Nephron (organoid): ENCODE data around the gene COA8.
A peak's percentile ranks its signal among the peaks of the same experiment; 100 is the strongest.

Source experiments
- H3K27ac Mint-ChIP-seq, 3 experiments: 2 replicates each; pipeline ENCODE4 v1.8.0; 2020; ENCODE audit warnings: mixed read lengths in 3 of 3, mild to moderate bottlenecking in 2 of 3, moderate library complexity in 1 of 3
- H3K27me3 Mint-ChIP-seq: 2 replicates; pipeline ENCODE4 v1.8.0; 2021; ENCODE audit warnings: low read depth, mild to moderate bottlenecking, moderate library complexity, mixed read lengths
- H3K36me3 Mint-ChIP-seq: 2 replicates; pipeline ENCODE4 v1.8.0; 2020; ENCODE audit warnings: low read depth, mixed read lengths
- H3K4me1 Mint-ChIP-seq: 2 replicates; pipeline ENCODE4 v1.8.0; 2020; ENCODE audit warnings: mixed read lengths
- H3K4me3 Mint-ChIP-seq, 3 experiments: 2 replicates each; pipeline ENCODE4 v1.8.0; 2020; ENCODE audit warnings: mild to moderate bottlenecking in 3 of 3, mixed read lengths in 3 of 3, moderate library complexity in 2 of 3
- H3K9me3 Mint-ChIP-seq: 2 replicates; pipeline ENCODE4 v1.8.0; 2020; ENCODE audit warnings: mixed read lengths
- TF ChIP-seq, protein P1 (sequence below), 3 experiments: fragments of 200-600 bp; sonication (generic); IDR thresholded peaks; one replicate each; pipeline ENCODE4 v1.5.0; 2021; ENCODE audit warnings: antibody characterized with exemption in 3 of 3; ENCODE audit not compliant: unreplicated experiment in 3 of 3

The COA8 gene

DNA sequence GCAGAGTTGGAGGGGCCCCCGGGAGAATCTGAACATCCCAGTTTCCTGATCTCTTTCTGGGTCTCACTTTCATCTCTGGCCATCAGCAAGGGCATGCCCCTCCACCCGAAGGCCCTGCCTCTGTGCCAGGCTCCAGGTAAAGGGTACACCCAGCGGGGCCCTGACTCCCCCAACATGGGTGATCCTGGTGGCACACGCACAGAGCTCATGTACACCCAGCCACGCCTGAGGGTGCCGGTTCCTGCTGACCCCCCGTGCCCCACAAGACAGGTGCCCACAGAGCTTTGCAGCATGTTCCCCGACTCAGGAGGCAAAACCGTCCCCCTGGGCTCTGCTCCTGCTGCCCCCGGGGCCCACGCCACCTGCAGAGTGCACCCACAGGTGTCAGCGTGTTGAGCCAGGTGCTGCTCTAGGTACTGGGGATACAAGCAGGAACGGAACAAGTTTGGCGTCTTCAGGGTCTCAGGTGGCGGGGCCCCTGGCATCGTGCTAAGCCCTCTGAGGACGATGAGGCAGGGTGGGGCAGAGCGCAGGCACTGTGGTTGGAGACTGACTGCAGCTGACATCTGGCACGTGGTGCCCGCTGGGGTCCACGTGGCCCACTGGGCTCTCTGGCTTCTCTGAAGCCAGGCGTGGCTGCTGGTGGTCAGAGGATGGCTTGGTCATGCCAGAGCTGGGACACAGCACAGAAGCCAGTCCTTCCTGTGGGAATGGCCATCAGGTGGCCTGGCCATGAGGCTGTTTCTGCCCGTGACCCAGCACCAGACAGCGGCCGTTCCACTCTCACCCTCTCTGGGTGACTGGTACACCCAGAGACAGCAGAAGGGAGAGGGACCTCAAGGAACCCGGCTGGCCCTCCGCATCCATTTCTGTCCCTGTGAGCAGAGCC is 14.1 kb upstream of the COA8 start:
- no peak overlapping the region for H3K27ac Mint-ChIP-seq
- H3K4me3 Mint-ChIP-seq, result no peak overlapping the region
- H3K27me3 Mint-ChIP-seq, result no peaks in the 10 kb centered on the region
- TF ChIP-seq, protein P1, sequence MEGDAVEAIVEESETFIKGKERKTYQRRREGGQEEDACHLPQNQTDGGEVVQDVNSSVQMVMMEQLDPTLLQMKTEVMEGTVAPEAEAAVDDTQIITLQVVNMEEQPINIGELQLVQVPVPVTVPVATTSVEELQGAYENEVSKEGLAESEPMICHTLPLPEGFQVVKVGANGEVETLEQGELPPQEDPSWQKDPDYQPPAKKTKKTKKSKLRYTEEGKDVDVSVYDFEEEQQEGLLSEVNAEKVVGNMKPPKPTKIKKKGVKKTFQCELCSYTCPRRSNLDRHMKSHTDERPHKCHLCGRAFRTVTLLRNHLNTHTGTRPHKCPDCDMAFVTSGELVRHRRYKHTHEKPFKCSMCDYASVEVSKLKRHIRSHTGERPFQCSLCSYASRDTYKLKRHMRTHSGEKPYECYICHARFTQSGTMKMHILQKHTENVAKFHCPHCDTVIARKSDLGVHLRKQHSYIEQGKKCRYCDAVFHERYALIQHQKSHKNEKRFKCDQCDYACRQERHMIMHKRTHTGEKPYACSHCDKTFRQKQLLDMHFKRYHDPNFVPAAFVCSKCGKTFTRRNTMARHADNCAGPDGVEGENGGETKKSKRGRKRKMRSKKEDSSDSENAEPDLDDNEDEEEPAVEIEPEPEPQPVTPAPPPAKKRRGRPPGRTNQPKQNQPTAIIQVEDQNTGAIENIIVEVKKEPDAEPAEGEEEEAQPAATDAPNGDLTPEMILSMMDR (IDR thresholded peaks at IDR 0.05; ENCODE audit: unreplicated experiment in 3 of 3), result no peak
- no peaks in the 10 kb centered on the region for H3K9me3 Mint-ChIP-seq
- peaks cover 22% of the 10 kb centered on the region for H3K4me1 Mint-ChIP-seq
- H3K36me3 Mint-ChIP-seq, result no peaks in the 10 kb centered on the region

DNA sequence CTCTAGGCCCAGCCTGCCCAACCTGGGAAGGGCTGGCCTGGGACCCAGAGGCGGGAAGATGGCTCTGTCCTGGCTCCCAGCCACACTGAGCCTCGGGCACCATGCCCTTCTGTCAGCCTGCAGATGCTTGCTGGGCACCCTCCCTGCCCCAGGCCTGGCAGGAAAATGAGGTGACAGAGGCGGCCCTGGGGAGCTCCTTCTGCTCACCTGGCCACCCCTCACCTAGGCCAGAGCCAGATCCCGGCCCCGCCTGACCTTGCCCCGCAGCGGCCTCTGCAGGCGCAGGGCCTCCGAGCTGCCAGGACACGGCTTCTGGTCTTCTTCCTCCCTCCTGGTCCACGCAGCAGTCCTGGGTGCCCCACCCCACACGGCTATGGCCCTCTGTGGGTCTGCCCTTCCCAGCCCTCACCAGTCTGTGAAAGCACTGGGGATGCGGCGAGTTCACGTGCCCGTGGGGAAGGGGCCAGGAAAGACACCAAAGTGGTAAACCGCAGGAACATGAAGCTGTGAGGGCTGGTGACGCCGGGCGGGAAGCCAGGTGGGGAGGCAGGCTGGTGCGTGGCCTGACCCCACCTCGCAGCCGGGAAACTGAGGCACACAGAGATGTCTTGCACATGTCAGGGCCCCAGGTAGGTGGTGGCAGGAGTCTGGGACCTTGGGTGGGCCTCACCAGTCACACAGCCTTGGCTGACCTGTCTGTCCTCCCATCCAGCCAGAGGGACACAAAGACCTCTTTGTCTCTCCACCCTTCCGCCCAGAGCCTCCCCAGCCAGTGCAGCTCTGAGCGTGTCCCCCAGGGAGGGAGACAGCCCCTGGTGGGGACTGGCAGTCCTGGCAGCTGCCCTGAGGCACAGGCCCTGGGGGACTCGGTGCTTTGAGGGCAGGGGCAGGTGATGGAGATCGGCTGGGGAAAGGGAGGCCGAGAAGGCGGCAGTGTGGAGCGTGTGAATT is 13.1 kb upstream of the COA8 start:
- no peak overlapping the region for H3K4me3 Mint-ChIP-seq
- no peaks in the 10 kb centered on the region for H3K9me3 Mint-ChIP-seq
- H3K4me1 Mint-ChIP-seq, result peaks cover 19% of the 10 kb centered on the region
- H3K27ac Mint-ChIP-seq, result peak overlapping the region in 2 of 3 experiments; percentile 46 to 76
- peaks cover 3% of the 10 kb centered on the region for H3K27me3 Mint-ChIP-seq
- TF ChIP-seq, protein P1 (IDR thresholded peaks at IDR 0.05; ENCODE audit: unreplicated experiment in 3 of 3), result no peak
- H3K36me3 Mint-ChIP-seq, result no peaks in the 10 kb centered on the region

DNA sequence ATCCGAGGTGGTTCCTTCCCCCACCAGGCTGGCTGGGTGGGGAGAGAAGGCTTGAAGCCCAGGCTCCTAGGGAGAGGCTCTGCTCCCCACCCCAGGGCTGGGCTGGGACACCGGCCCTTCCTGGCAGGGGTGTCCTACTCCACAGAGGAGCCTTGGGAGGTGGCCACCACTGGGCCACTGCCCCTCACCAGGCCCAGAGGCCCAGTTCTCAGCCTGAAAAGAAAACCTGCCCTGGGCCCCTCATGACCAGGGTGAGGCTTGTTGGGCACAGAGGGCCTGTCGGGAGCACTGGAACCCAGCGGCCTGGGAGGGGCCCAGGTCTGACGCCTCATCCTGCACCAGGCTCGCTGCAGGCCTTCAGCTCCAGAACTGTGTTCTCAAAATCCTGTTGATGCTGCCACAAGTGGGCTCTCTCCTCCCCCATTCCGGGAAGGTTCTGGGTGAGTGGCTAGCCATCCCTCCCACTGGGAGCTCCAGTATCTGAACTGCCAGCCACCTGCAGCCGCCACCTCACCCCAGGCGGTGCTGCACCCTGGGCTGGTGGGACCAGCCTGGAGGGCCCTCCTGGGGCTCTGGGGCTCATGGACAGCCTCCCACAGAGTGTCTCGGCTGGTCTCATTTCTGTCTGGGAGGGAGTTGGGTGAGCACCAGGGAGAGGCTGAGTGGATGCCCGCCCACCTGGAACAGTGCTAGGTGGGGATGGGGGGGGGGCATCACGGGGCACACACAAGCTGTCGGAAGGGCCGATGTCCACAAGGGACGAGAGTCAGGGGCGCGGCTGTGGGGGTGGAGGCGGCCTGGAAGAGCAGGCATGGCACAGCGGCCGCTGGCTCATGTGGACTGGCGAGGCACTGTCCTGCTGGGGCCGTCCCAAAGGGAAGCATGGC is 12.1 kb upstream of the COA8 start:
- TF ChIP-seq, protein P1 (IDR thresholded peaks at IDR 0.05; ENCODE audit: unreplicated experiment in 3 of 3), result no peak
- Mint-ChIP-seq H3K27me3 (peaks cover 3% of the 10 kb centered on the region), H3K36me3 (no peaks in the 10 kb centered on the region), H3K27ac (peak overlapping the region in 2 of 3 experiments; percentile 46 to 76), H3K4me3 (no peak overlapping the region), H3K9me3 (no peaks in the 10 kb centered on the region), H3K4me1 (peaks cover 28% of the 10 kb centered on the region)

DNA sequence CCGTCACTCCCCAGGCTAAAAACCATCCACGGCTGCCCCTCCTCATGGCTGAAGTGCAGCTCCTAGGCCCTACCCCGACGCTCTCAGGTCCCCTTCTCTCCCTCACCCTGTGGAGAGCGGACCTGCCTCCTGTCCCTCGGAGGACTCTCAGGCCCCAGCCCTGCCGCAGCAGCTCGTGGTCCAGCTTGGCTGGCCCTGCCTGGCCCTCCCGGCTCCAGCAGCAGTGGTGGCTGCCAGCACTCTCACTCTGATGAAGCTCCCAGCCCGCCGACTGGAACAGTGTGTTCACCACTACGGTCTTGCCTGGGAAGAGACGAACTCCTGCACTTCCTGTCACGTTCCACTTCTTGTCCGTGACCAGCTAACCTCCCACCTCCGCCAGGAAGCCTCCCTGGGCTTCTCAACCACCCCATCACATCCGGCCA is 11.4 kb upstream of the COA8 start:
- Mint-ChIP-seq H3K4me3 (peak overlapping the region in 1 of 3 experiments; percentile 27), H3K4me1 (peaks cover 29% of the 10 kb centered on the region), H3K27ac (peak overlapping the region; percentile 49 to 76 (median 67)), H3K27me3 (peaks cover 3% of the 10 kb centered on the region), H3K36me3 (no peaks in the 10 kb centered on the region), H3K9me3 (no peaks in the 10 kb centered on the region)
- TF ChIP-seq, protein P1 (IDR thresholded peaks at IDR 0.05; ENCODE audit: unreplicated experiment in 3 of 3), result no peak
